HS-5 (cell line): Measurements from ENCODE around the gene PTF1A.
"Not testable (repeated sequence)": the region's sequence is repeated elsewhere in the genome, so short reads cannot be mapped to it uniquely, and the experiment has no call there.

Experiments used
- DNase-seq: peaks from one replicate; pipeline ENCODE4 v3.0.0-alpha.2; 2012; ENCODE audit warnings: low read depth

PTF1A gene

DNA sequence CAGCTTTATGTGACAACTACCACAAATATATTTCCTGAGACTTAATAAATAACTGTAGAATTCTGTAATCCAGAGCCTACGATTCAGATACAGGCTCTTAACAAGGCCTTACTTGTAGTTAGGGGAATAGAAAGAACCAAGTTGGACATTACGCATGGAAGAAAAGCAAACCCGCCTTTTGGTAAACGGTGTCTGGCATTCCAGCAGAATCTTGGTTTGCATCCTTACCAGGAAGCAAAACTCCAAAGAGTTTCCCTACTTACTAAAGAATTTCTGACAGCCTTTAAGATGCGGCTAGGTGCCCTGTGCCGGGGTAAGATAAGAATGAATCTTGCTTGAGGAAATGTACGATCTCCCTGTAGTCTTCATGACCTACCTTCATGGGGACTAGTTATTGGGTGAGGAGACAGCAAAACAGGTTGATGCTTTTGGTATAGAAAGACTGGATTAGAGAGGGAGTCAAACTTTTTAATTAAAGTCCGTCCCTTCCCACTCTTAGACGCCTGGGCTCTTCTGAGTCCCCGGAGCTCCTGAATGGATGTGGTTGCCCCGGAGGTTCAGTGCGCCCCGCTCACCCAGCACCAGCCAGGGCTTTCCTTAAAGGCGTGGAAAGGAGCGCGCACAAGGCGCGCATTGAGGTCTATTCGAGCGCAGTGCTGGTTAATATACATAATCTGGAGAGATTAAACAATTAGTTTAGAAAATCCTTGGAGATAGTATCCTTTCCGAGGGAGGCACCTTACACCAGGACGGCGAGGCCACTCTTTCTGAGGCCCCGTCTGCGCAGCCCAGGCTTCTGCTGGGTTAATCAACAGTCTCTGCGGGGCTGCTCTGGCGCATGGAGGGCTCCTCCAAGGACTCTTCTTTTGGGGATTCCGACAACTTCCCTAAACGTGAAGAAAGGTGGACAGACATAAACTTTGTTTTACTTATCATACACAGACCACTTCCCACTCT lies 11.5 kb downstream of the PTF1A start:
- no peak for DNase-seq

DNA sequence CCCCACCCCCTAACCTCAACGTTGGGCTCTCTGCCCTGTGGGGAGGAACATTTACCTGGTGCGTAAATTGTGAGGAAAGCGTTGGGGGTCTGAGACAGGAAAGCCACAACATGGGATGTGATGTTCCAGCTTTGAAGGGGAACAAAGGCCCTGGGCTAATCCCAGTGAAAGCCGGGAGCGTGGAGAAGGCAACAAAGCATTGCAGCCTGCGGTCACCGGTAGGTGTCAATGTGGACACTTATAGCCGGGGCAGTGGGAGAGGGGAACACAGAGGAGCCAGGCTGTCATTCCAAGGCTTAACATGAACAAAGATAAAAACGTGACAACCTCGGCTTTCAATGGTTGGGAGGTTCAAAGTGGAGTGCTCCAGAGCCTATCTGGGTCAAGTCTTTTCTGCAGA lies 12.7 kb downstream of the PTF1A start:
- DNase-seq = no peak

DNA sequence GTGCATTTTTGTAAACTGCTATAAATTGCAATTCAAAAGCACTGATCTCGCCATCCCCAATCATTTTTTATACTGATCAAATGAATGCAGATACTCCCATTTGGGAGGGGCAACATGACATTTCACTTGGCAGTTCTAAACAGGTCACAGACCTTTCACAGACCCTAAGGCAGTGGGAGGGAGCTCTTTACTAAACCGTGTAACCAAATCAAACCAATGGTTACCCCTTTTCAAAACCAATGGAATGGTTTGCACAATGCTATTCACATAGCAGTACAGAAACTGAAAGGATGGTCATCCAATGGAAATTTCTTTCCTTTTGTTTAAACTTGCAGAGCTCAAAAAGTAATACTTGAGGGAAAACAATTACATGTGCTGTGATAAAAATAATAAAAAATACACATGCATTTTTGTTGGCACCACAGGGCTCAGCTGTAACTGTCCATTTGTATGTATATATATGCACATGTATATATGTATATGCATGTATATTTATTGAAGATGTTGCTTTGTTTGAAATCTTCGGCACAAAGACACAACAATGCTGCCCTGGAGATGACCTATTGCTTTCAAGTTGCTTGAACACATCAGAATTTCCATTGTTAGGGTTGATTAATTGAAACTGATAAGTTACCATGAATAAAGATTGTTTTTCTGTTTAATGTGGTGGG lies 14.0 kb downstream of the PTF1A start:
- no peak for DNase-seq

DNA sequence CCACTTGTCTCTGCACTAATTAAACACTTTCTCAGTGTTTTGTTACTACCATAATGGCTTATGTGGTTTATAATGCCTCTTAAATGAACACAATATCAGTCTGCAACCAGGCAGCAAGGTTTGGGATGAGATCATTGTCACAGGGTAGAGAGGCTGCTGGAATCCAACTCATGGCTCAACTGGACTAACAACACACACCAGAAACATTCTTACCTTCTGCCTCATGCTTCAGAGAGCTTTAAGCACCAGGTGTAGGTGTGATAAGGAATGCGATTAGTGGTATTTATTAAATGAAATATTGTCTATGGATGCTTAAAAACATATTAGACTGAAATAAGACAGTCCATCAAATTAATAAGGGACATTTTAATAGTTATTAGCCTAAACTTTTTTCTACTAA lies 25.4 kb downstream of the PTF1A start:
- DNase-seq = no peak

DNA sequence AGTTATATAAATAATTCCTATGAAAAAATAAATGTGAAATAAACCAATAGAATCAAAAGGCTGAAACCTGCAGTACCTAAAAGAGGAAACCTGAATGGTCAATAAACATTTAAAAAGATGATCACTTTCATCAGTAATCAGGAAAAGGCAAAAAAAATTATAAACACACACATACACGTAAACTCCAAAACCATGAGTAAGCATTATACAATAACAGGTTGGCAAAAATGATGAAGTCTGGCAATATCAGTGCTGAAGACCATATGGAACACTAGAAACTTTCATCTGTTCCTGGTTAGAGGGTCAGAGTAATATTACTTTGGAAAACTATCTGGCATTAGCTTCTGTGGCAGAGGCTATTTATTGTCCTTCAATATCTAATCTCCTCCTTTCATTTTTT lies 38.5 kb downstream of the PTF1A start:
- no peak for DNase-seq

DNA sequence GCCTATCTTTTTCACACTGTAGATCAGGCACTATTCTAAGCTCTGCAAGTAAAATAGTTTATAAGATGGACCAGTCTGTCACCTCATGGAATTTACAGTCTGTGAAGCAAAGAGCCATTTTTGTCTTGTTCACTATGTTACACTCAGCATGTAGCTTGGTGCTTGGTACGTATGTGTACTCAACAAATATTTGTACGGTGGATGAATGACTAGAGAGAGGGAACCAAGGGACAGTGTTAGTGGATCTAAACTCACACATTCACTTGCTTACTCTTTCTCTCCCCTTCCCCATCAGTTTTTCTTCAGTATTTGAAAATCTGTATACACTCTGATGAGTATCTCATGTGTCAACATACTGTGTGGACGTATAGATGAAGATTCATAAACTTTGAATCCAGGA lies 45.9 kb downstream of the PTF1A start:
- DNase-seq = no peak

DNA sequence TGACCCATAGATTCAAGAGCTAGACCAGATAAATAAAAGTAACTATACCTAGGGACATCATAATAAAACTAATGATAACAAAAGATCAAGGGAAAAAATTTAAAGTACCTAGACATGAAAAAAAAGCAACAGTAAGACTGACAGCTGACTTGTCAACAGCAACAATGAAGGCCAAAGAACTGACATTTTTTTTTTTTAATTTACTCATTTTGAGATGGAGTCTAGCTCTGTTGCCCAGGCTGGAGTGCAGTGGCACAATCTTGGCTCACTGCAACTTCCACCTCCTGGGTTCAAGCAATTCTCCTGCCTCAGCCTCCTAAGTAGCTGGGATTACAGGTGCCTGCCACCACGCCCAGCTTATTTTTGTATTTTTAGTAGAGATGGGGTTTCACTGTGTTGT lies 49.7 kb downstream of the PTF1A start:
- DNase-seq = not testable (repeated sequence)
